Measurements from ENCODE around the gene SLC44A3. TPM values are rescaled to one million over a fixed set of nuclear protein-coding genes. Genes with fewer than 3 reads are reported as not detected.
A peak's percentile ranks its signal among the peaks of the same experiment; 100 is the strongest.

The SLC44A3 gene
- total RNA-seq, 1 experiment from 2014 or later = 16.9 TPM

GRCh38 chr1:94908190-94908589, 88.0 kb downstream of the SLC44A3 start:
- Histone ChIP-seq H3K4me3 (ENCODE audit: low read depth, low read length) (no peak overlapping the region), H3K4me1 (no peaks in the 10 kb centered on the region), H3K36me3 (ENCODE audit: control insufficient read depth, insufficient read depth, low read length) (no peaks in the 10 kb centered on the region), H3K9me3 (no peaks in the 10 kb centered on the region), H3K27me3 (replicated peaks; ENCODE audit: control insufficient read depth, insufficient read depth, low read length) (no peaks in the 10 kb centered on the region)
- DNase-seq = no peak
- Mint-ChIP-seq H3K27me3 (ENCODE audit: insufficient read depth, unreplicated experiment) (no peaks in the 10 kb centered on the region), H3K9me3 (ENCODE audit: unreplicated experiment) (no peaks in the 10 kb centered on the region), H3K36me3 (ENCODE audit: insufficient read depth, unreplicated experiment) (peaks cover 76% of the 10 kb centered on the region), H3K4me1 (ENCODE audit: low read depth, unreplicated experiment) (peaks cover 24% of the 10 kb centered on the region), H3K4me3 (ENCODE audit: unreplicated experiment) (no peak overlapping the region), H3K27ac (ENCODE audit: unreplicated experiment) (peak overlapping the region; percentile 62)
- ChIA-PET POLR2A (no interaction called here), CTCF (interaction anchor here (1.4 kb wide), 1 partner anchor 54 kb away, joined by 3 read pairs; no protein-coding TSS in a partner anchor)
- TF ChIP-seq CTCF (IDR thresholded peaks at IDR 0.05; ENCODE audit: insufficient read depth in 1 of 2, low read depth in 1 of 2, low read length in 1 of 2, severe bottlenecking in 1 of 2, unreplicated experiment in 1 of 2) = no peak
- BruUV-seq (replicated peaks) = no TSS peak
- intact Hi-C loops (cut with micrococcal nuclease; ENCODE audit: unreplicated experiment) = no loop called here

GRCh38 chr1:94908965-94909364, 88.8 kb downstream of the SLC44A3 start:
- intact Hi-C loops (cut with micrococcal nuclease; ENCODE audit: unreplicated experiment) = no loop called here
- Mint-ChIP-seq H3K27me3 (ENCODE audit: insufficient read depth, unreplicated experiment) (no peaks in the 10 kb centered on the region), H3K36me3 (ENCODE audit: insufficient read depth, unreplicated experiment) (peaks cover 76% of the 10 kb centered on the region), H3K27ac (ENCODE audit: unreplicated experiment) (no peak overlapping the region), H3K4me1 (ENCODE audit: low read depth, unreplicated experiment) (peaks cover 30% of the 10 kb centered on the region), H3K4me3 (ENCODE audit: unreplicated experiment) (no peak overlapping the region), H3K9me3 (ENCODE audit: unreplicated experiment) (no peaks in the 10 kb centered on the region)
- H3K9me3 ChIP-seq = no peaks in the 10 kb centered on the region
- no peaks in the 10 kb centered on the region for H3K4me1 ChIP-seq
- no peak for TF ChIP-seq CTCF (IDR thresholded peaks at IDR 0.05; ENCODE audit: insufficient read depth in 1 of 2, low read depth in 1 of 2, low read length in 1 of 2, severe bottlenecking in 1 of 2, unreplicated experiment in 1 of 2)
- no peaks in the 10 kb centered on the region for H3K27me3 ChIP-seq (replicated peaks; ENCODE audit: control insufficient read depth, insufficient read depth, low read length)
- POLR2A ChIA-PET = no interaction called here
- no peak overlapping the region for H3K4me3 ChIP-seq (ENCODE audit: low read depth, low read length)
- BruUV-seq (replicated peaks) = no TSS peak
- H3K36me3 ChIP-seq (ENCODE audit: control insufficient read depth, insufficient read depth, low read length) = no peaks in the 10 kb centered on the region
- CTCF ChIA-PET = interaction anchor here (1.4 kb wide), 1 partner anchor 133 kb away, joined by 7 read pairs; no protein-coding TSS in a partner anchor
- no peak for DNase-seq

GRCh38 chr1:94909486-94909885, 89.3 kb downstream of the SLC44A3 start:
- TF ChIP-seq CTCF (IDR thresholded peaks at IDR 0.05; ENCODE audit: insufficient read depth in 1 of 2, low read depth in 1 of 2, low read length in 1 of 2, severe bottlenecking in 1 of 2, unreplicated experiment in 1 of 2) = no peak
- no TSS peak for BruUV-seq (replicated peaks)
- Histone ChIP-seq H3K27me3 (replicated peaks; ENCODE audit: control insufficient read depth, insufficient read depth, low read length) (no peaks in the 10 kb centered on the region), H3K4me1 (no peaks in the 10 kb centered on the region), H3K36me3 (ENCODE audit: control insufficient read depth, insufficient read depth, low read length) (no peaks in the 10 kb centered on the region), H3K4me3 (ENCODE audit: low read depth, low read length) (no peak overlapping the region), H3K9me3 (no peaks in the 10 kb centered on the region)
- ChIA-PET POLR2A (no interaction called here), CTCF (interaction anchor here (0.5 to 1.4 kb wide), 3 partner anchors 17 to 324 kb away, joined by 4 to 7 read pairs (median 4); partner anchors contain the start of gene CNN3)
- intact Hi-C loops (cut with micrococcal nuclease; ENCODE audit: unreplicated experiment) = no loop called here
- Mint-ChIP-seq H3K36me3 (ENCODE audit: insufficient read depth, unreplicated experiment) (peaks cover 76% of the 10 kb centered on the region), H3K27ac (ENCODE audit: unreplicated experiment) (no peak overlapping the region), H3K9me3 (ENCODE audit: unreplicated experiment) (no peaks in the 10 kb centered on the region), H3K4me1 (ENCODE audit: low read depth, unreplicated experiment) (peaks cover 35% of the 10 kb centered on the region), H3K4me3 (ENCODE audit: unreplicated experiment) (no peak overlapping the region), H3K27me3 (ENCODE audit: insufficient read depth, unreplicated experiment) (no peaks in the 10 kb centered on the region)
- no peak for DNase-seq
